WTC11 (cell line): ENCODE results near the gene STRADB.

Source experiments
- CBFB ChIP-seq: sonication (generic); formaldehyde crosslinking; IDR thresholded peaks from 2 replicates; pipeline ENCODE4 v1.8.1; 2022; ENCODE audit warnings: mild to moderate bottlenecking, low read depth, missing genetic modification reagents
- NFE2L1 ChIP-seq: sonication (generic); formaldehyde crosslinking; IDR thresholded peaks from 2 replicates; pipeline ENCODE4 v1.8.1; 2023; ENCODE audit warnings: missing genetic modification reagents
- NR3C1 ChIP-seq: sonication (generic); formaldehyde crosslinking; conservative IDR thresholded peaks from 2 replicates; pipeline ENCODE4 v1.8.1; 2023; ENCODE audit warnings: low read depth, mild to moderate bottlenecking, missing genetic modification reagents
- SMAD3 ChIP-seq: sonication (generic); formaldehyde crosslinking; IDR thresholded peaks from 2 replicates; pipeline ENCODE4 v1.8.0; 2022; ENCODE audit warnings: missing genetic modification reagents, mild to moderate bottlenecking, borderline replicate concordance
- TF ChIP-seq, protein P1 (sequence below): sonication (generic); formaldehyde crosslinking; IDR thresholded peaks from 2 replicates; pipeline ENCODE4 v1.8.0; 2022; ENCODE audit warnings: mild to moderate bottlenecking, missing genetic modification reagents
- TF ChIP-seq, protein P2 (sequence below): sonication (generic); formaldehyde crosslinking; conservative IDR thresholded peaks from 2 replicates; pipeline ENCODE4 v1.8.1; 2022; ENCODE audit warnings: mild to moderate bottlenecking, missing genetic modification reagents
- TF ChIP-seq, protein P3 (sequence below): fragments of 200-600 bp; IDR thresholded peaks from 2 replicates; pipeline ENCODE4 v1.8.0; 2022; ENCODE audit warnings: antibody characterized with exemption
- TF ChIP-seq, protein P4 (sequence below): sonication (generic); formaldehyde crosslinking; IDR thresholded peaks from 2 replicates; pipeline ENCODE4 v1.8.1; 2023; ENCODE audit warnings: mild to moderate bottlenecking, missing genetic modification reagents, moderate library complexity

DNA sequence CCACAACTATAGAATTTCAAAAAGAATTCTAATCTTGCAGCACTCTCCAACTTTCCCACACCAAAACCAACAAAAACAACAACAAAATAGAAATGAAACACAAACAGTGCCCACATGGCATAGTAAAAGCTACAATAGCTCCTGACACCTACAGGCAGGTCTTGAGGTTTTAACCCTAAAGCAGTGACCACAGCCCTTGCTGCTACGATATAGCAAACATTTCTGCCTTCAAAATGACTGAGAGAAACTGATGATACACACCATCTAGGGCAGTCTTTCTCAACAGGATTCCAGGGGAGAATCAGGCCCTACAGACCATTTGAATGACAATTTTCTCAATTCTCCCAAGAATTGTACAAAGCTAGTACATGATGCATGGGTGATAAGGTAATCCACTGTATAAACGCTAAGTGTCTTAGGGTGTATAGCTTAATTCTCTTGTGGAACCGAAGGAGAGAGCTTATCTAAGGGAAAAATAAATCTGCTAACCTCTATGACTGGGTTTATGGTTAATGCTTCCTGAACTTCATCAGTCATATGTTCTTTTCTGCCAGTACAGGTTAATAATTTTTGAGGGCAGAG lies 46.8 kb upstream of the STRADB start:
- TF ChIP-seq, protein P1, sequence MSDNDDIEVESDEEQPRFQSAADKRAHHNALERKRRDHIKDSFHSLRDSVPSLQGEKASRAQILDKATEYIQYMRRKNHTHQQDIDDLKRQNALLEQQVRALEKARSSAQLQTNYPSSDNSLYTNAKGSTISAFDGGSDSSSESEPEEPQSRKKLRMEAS (CRISPR knock-in tag) = no peak
- TF ChIP-seq, protein P2, sequence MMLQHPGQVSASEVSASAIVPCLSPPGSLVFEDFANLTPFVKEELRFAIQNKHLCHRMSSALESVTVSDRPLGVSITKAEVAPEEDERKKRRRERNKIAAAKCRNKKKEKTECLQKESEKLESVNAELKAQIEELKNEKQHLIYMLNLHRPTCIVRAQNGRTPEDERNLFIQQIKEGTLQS (CRISPR knock-in tag) = no peak
- TF ChIP-seq, protein P3, sequence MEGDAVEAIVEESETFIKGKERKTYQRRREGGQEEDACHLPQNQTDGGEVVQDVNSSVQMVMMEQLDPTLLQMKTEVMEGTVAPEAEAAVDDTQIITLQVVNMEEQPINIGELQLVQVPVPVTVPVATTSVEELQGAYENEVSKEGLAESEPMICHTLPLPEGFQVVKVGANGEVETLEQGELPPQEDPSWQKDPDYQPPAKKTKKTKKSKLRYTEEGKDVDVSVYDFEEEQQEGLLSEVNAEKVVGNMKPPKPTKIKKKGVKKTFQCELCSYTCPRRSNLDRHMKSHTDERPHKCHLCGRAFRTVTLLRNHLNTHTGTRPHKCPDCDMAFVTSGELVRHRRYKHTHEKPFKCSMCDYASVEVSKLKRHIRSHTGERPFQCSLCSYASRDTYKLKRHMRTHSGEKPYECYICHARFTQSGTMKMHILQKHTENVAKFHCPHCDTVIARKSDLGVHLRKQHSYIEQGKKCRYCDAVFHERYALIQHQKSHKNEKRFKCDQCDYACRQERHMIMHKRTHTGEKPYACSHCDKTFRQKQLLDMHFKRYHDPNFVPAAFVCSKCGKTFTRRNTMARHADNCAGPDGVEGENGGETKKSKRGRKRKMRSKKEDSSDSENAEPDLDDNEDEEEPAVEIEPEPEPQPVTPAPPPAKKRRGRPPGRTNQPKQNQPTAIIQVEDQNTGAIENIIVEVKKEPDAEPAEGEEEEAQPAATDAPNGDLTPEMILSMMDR = no peak
- TF ChIP-seq, protein P4, sequence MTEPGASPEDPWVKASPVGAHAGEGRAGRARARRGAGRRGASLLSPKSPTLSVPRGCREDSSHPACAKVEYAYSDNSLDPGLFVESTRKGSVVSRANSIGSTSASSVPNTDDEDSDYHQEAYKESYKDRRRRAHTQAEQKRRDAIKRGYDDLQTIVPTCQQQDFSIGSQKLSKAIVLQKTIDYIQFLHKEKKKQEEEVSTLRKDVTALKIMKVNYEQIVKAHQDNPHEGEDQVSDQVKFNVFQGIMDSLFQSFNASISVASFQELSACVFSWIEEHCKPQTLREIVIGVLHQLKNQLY (CRISPR knock-in tag) = no peak
- TF ChIP-seq NFE2L1 (CRISPR knock-in tag) = no peak
- TF ChIP-seq CBFB (CRISPR knock-in tag) = no peak
- no peak for TF ChIP-seq SMAD3 (CRISPR knock-in tag)
- no peak for TF ChIP-seq NR3C1
